ENCODE results near the gene SLC32A1. TPM values are rescaled to one million over a fixed set of nuclear protein-coding genes. Genes with fewer than 3 reads are reported as not detected.

Gene SLC32A1
- total RNA-seq, 8 experiments from 2014 or later = 0.14 to 2.4 (median 0.59) TPM; not detected in 1

DNA sequence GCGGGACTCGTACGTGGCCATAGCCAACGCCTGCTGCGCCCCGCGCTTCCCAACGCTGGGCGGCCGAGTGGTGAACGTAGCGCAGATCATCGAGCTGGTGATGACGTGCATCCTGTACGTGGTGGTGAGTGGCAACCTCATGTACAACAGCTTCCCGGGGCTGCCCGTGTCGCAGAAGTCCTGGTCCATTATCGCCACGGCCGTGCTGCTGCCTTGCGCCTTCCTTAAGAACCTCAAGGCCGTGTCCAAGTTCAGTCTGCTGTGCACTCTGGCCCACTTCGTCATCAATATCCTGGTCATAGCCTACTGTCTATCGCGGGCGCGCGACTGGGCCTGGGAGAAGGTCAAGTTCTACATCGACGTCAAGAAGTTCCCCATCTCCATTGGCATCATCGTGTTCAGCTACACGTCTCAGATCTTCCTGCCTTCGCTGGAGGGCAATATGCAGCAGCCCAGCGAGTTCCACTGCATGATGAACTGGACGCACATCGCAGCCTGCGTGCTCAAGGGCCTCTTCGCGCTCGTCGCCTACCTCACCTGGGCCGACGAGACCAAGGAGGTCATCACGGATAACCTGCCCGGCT, 3.4 kb downstream of the SLC32A1 start:
- 0 to 23% (median 6%) methylated on average over 1 to 6 of the region's 46 CpGs; no CpG with 5 or more reads in 6 of the 10 experiments for whole genome bisulfite sequencing, 10 experiments

DNA sequence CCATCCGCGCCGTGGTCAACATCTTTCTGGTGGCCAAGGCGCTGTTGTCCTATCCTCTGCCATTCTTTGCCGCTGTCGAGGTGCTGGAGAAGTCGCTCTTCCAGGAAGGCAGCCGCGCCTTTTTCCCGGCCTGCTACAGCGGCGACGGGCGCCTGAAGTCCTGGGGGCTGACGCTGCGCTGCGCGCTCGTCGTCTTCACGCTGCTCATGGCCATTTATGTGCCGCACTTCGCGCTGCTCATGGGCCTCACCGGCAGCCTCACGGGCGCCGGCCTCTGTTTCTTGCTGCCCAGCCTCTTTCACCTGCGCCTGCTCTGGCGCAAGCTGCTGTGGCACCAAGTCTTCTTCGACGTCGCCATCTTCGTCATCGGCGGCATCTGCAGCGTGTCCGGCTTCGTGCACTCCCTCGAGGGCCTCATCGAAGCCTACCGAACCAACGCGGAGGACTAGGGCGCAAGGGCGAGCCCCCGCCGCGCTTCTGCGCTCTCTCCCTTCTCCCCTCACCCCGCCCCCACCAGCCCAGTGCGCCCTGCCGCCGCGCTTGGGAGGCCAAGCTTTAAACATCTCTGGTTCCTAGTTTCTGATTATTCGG, 4.0 kb downstream of the SLC32A1 start:
- Histone ChIP-seq H3K4me1 (replicated peaks in 1 of 2) (peaks cover 9 to 15% of the 10 kb centered on the region in 2 donors), H3K27ac (no peak overlapping the region), H3K4me3 (peak overlapping the region in 2 of 5 donors; percentile 16 to 18)
- ATAC-seq (replicated peaks in 6 of 8) = no peak
- WGBS, 10 experiments = 0 to 9% (median 2%) methylated on average over 4 to 19 of the region's 56 CpGs; no CpG with 5 or more reads in 5 of the 10 experiments
- in situ Hi-C loops (cut with MboI; ENCODE audit: low pct_unique_long_range_greater_than_20kb in 2 of 9, low sequenced_read_pairs in 9 of 9, unreplicated experiment in 9 of 9) = loop anchor here in 3 of 9 experiments (25.0 kb wide), 1 partner anchor 91 kb away; no protein-coding TSS in a partner anchor

More for the DNA sequence above, 3.4 kb downstream of the SLC32A1 start:
- Histone ChIP-seq H3K27ac (no peak overlapping the region), H3K4me3 (peak overlapping the region in 3 of 5 donors; percentile 13 to 29 (median 16)), H3K4me1 (replicated peaks in 1 of 2) (peaks cover 9 to 15% of the 10 kb centered on the region in 2 donors)
- in situ Hi-C loops (cut with MboI; ENCODE audit: low pct_unique_long_range_greater_than_20kb in 2 of 9, low sequenced_read_pairs in 9 of 9, unreplicated experiment in 9 of 9) = loop anchor here in 3 of 9 experiments (25.0 kb wide), 1 partner anchor 90 kb away; no protein-coding TSS in a partner anchor
- peak in 5 of 8 experiments; percentile 4 to 16 (median 10) for ATAC-seq (replicated peaks in 6 of 8)

DNA sequence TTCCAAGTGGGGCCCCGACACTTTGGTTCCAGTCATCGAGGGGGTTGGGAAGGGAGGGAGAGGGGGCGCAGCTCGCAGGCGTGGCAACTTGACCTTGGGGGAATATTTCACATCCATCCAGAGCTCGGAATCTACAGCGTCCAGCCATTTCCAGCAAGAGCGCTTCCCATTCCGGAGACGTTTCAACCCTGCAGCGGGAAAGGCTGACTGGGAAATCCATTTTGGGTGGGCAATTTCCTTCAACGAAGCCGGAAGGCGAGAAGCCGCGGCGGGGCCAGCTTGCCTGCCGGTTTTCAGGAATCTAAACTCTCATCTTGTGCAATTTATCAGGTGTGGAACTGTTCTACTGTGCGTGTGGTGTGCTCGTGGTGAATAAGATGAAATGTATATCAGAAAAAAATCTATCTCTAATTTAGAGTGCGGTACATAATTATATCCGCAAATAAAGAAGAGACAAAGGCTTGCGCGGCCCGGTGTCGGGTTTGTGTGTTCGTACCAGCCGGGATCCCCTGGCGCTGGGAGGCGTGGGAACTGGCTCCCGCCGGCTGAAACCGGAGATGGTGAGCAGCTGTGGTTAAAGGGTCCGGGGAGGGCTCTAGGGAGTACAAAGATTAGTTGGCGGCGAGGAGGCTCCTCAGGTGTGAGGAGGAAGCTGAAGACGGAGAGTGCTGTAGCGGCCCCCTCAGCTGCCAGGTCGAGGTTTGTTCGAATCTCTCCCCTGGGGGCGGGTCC, 4.8 kb downstream of the SLC32A1 start:
- 0 to 13% (median 3%) methylated on average over 3 to 17 of the region's 41 CpGs for WGBS, 10 experiments
- peak overlapping the region in 3 of 5 donors; percentile 16 to 18 (median 18) for H3K4me3 ChIP-seq
- H3K27ac ChIP-seq = no peak overlapping the region
- peaks cover 9 to 15% of the 10 kb centered on the region in 2 donors for H3K4me1 ChIP-seq (replicated peaks in 1 of 2)
- peak in 1 of 8 experiments; percentile 10 for ATAC-seq (replicated peaks in 6 of 8)
- in situ Hi-C loops (cut with MboI; ENCODE audit: low pct_unique_long_range_greater_than_20kb in 2 of 9, low sequenced_read_pairs in 9 of 9, unreplicated experiment in 9 of 9) = loop anchor here in 3 of 9 experiments (25.0 kb wide), 1 partner anchor 92 kb away; no protein-coding TSS in a partner anchor

DNA sequence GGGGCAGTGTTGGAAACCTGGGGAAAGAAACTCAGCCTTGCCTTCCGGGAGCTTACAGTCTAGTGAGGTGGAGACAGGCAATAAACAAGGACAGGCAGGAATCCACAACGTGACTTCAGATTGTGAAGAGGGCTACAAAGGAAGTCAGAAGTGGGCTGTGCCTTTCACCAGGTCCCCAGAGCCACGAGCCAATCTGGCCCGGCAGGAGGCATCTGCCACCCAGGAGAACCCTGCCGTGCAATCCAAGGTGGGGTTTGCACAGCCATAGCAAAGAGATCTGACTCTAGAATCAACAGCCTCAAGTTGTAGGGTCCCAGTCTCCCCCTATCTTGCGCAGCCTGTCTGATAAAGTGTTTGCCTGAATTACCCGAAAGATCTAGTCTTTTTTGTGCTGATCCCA, 5.5 kb downstream of the SLC32A1 start:
- Histone ChIP-seq H3K27ac (no peak overlapping the region), H3K4me1 (replicated peaks in 1 of 2) (peaks cover 9 to 12% of the 10 kb centered on the region in 2 donors), H3K4me3 (peak overlapping the region in 1 of 5 donors; percentile 18)
- no peak for ATAC-seq (replicated peaks in 6 of 8)
- 0 to 40% (median 0%) methylated on average over 1 to 5 of the region's 7 CpGs; no CpG with 5 or more reads in 3 of the 10 experiments for whole genome bisulfite sequencing, 10 experiments
- in situ Hi-C loops (cut with MboI; ENCODE audit: low pct_unique_long_range_greater_than_20kb in 2 of 9, low sequenced_read_pairs in 9 of 9, unreplicated experiment in 9 of 9) = loop anchor here in 4 of 9 experiments (10.0 to 25.0 kb wide), 2 partner anchors 85 to 92 kb away; no protein-coding TSS in a partner anchor

DNA sequence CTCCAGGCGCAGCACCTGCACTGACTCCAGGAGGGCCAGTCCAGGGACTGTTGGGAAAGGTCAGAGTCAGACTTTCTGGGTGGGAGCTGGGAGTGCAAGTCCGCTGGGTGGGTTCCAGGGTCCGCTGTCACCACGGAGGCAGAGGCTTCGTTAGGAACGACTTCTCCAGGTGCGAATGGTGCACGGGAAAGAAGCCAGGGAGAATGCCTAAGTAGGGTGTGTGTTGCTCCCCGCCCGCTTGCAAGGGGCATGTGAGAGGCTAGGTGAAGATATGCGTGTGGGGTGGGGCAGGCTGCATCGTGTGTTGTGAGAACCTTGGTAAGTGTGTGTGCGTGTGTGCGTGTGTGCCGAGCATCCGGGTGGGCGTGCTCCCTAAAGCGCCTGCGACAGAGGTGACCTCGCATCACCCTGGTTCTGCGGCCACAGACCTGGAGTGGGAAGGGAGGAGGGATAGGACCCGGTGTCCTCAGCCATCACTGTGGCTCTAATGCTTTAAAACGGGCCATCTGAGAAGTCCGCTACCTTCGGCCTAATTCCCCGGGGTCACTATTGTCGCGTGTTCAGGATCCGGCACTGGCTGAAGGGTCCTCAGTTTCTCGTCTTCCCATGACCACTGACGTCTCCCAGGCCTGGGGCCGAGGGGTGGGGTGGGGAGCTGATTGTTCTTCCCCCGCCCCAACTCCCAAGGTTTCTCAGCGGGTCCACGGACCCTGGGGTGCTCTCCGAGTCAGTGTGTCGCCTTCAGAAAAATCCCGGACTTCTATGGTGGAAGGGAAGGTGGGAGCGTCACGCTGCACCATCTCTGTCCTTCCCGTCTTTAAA, 6.1 kb downstream of the SLC32A1 start:
- peak overlapping the region in 2 of 5 donors; percentile 14 to 23 for H3K4me3 ChIP-seq
- no peak overlapping the region for H3K27ac ChIP-seq
- ATAC-seq (replicated peaks in 6 of 8) = no peak
- WGBS, 10 experiments = 0 to 16% (median 7%) methylated on average over 3 to 14 of the region's 41 CpGs; no CpG with 5 or more reads in 4 of the 10 experiments
- peaks cover 9 to 12% of the 10 kb centered on the region in 2 donors for H3K4me1 ChIP-seq (replicated peaks in 1 of 2)
- in situ Hi-C loops (cut with MboI; ENCODE audit: low pct_unique_long_range_greater_than_20kb in 2 of 9, low sequenced_read_pairs in 9 of 9, unreplicated experiment in 9 of 9) = loop anchor here in 4 of 9 experiments (10.0 to 25.0 kb wide), 2 partner anchors 86 to 93 kb away; no protein-coding TSS in a partner anchor

DNA sequence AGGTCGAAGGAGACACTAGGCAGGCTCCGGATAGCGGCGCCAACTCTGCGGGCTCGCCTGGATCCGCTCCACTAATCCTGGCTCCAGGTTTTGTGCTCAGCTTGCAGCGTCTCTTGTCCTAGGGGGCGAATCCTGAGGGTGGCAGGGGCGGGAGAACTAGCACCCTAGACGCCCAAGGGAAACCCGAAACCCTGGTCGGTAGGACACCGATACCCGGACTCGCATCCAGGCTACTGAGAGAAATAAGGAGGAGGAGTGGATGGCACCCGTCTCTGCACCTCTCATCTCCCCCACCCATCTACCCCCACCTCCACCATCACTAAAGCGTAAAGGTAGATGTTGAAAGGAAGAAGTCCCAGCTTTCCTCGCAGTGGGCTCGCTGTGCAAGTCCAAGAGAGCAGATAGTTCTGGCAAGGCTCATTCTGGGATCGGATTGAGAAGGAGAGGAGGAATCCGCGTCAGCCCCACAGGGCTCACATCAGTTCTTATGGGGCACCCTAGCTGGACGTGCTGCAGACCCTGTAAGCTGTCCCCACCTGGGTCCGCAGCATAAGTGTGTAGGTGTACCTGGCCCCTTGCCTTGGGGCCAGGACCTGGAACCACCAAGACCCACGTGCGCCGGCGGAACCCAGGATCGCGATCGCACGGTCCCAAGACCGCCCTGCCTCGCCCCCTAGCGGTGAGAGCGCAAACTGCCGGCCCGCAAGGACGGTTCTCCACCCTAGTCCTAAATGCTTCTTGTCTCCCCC, 6.9 kb downstream of the SLC32A1 start:
- 0 to 3% (median 0%) methylated on average over 3 to 18 of the region's 40 CpGs; no CpG with 5 or more reads in 4 of the 10 experiments for WGBS, 10 experiments
- in situ Hi-C loops (cut with MboI; ENCODE audit: low pct_unique_long_range_greater_than_20kb in 2 of 9, low sequenced_read_pairs in 9 of 9, unreplicated experiment in 9 of 9) = loop anchor here in 4 of 9 experiments (10.0 to 25.0 kb wide), 2 partner anchors 86 to 94 kb away; no protein-coding TSS in a partner anchor
- Histone ChIP-seq H3K4me1 (replicated peaks in 1 of 2) (peaks cover 9 to 12% of the 10 kb centered on the region in 2 donors), H3K4me3 (peak overlapping the region; percentile 6 to 23 (median 15)), H3K27ac (no peak overlapping the region)
- peak; percentile 63 to 93 (median 79) for ATAC-seq (replicated peaks in 6 of 8)

DNA sequence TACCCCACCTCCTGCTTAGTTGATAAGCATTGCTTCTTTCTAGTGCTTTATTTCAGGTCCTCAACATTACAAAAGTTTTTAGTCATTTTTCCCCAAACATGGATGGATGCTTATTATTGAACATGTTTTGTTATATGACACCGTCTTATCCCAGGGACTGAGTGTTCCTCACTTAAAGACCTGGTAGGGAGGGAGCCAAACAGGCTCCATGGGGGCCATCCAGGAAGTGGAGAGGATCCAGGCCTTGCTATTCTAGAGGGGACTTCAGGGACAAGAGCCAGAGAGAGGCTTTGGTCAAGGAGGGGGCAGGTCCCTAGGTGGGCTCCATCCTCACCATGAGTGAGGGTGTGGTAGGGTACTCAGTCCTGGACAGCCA, 7.4 kb downstream of the SLC32A1 start:
- in situ Hi-C loops (cut with MboI; ENCODE audit: low pct_unique_long_range_greater_than_20kb in 2 of 9, low sequenced_read_pairs in 9 of 9, unreplicated experiment in 9 of 9) = loop anchor here in 4 of 9 experiments (10.0 to 25.0 kb wide), 2 partner anchors 87 to 94 kb away; no protein-coding TSS in a partner anchor
- WGBS, 10 experiments = 43 to 80% methylated on average over 1 of the region's 1 CpG; no CpG with 5 or more reads in 8 of the 10 experiments
- Histone ChIP-seq H3K4me1 (replicated peaks in 1 of 2) (peaks cover 9 to 12% of the 10 kb centered on the region in 2 donors), H3K4me3 (no peak overlapping the region), H3K27ac (no peak overlapping the region)
- no peak for ATAC-seq (replicated peaks in 6 of 8)

DNA sequence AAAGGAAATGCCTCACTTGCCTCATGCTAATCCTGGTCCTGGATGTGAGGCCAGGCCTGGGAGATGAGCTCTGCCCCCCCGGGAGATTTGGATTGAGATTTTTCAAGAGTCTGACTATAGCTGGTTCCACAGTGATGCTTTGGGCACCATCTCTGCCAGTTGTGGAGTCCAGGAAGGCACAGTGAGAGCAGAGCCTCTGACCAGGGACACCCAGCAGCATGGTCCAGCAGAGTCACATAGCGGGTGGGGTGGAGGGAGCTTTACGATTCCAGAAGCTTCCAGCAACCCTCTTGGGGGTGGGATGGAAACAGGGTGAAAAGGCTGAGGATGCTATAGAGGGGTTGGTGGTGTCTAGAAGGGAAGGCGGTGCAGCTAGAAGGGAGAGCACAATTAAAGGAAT, 8.7 kb downstream of the SLC32A1 start:
- no peak overlapping the region for H3K27ac ChIP-seq
- peaks cover 9 to 12% of the 10 kb centered on the region in 2 donors for H3K4me1 ChIP-seq (replicated peaks in 1 of 2)
- H3K4me3 ChIP-seq = no peak overlapping the region
- in situ Hi-C loops (cut with MboI; ENCODE audit: low pct_unique_long_range_greater_than_20kb in 2 of 9, low sequenced_read_pairs in 9 of 9, unreplicated experiment in 9 of 9) = loop anchor here in 4 of 9 experiments (10.0 to 25.0 kb wide), 2 partner anchors 88 to 96 kb away; no protein-coding TSS in a partner anchor
- no peak for ATAC-seq (replicated peaks in 6 of 8)
- 0 to 100% (median 60%) methylated on average over 1 to 4 of the region's 4 CpGs; no CpG with 5 or more reads in 2 of the 10 experiments for WGBS, 10 experiments

DNA sequence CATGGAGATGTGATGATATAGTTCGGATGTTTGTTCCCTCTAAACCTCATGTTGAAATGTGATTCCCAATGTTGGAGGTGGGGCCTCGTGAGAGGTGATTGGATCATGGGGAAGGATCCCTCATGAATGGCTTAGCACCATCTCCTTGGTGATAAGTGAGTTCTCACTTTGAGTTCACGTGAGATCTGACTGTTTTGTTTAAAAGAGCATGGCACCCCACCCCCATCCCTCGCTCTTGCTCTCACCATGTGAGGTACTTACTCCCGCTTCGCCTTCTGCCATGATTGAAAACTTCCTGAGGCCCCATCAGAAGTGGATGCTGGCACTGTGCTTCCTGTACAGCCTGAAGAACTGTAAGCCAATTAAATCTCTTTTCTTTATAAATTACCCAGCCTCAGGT, 10.9 kb downstream of the SLC32A1 start:
- peaks cover 2 to 8% of the 10 kb centered on the region in 2 donors for H3K4me1 ChIP-seq (replicated peaks in 1 of 2)
- 11 to 100% (median 39%) methylated on average over 1 to 6 of the region's 6 CpGs; no CpG with 5 or more reads in 1 of the 10 experiments for WGBS, 10 experiments
- in situ Hi-C loops (cut with MboI; ENCODE audit: low pct_unique_long_range_greater_than_20kb in 2 of 9, low sequenced_read_pairs in 9 of 9, unreplicated experiment in 9 of 9) = loop anchor here in 4 of 9 experiments (10.0 to 25.0 kb wide), 2 partner anchors 90 to 98 kb away; no protein-coding TSS in a partner anchor
- H3K27ac ChIP-seq = no peak overlapping the region
- no peak for ATAC-seq (replicated peaks in 6 of 8)
- H3K4me3 ChIP-seq = no peak overlapping the region

DNA sequence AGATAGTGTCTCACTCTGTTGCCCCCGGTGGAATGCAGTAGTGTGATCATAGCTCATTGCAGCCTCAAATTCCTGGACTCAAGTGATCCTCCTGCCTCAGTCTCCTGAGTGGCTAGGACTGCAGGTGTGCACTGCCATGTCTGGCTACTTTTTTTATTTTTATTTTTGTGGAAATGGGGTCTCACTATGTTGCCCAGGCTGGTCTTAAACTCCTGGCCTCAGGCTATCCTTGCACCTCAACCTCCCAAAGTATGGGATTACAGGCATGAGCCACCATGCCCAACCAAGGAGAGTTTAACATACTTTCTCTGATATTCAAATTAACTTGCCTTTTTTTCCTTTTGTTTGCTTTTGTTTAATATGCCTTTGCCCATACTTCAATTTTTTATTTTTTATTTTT, 13.6 kb downstream of the SLC32A1 start:
- Histone ChIP-seq H3K27ac (no peak overlapping the region), H3K4me3 (no peak overlapping the region), H3K4me1 (replicated peaks in 1 of 2) (no peaks in the 10 kb centered on the region)
- ATAC-seq (replicated peaks in 6 of 8) = no peak
- WGBS, 10 experiments = 20 to 100% (median 80%) methylated on average over 1 of the region's 1 CpG; no CpG with 5 or more reads in 7 of the 10 experiments
- in situ Hi-C loops (cut with MboI; ENCODE audit: low pct_unique_long_range_greater_than_20kb in 2 of 9, low sequenced_read_pairs in 9 of 9, unreplicated experiment in 9 of 9) = loop anchor here in 4 of 9 experiments (10.0 to 25.0 kb wide), 2 partner anchors 93 to 101 kb away; no protein-coding TSS in a partner anchor

DNA sequence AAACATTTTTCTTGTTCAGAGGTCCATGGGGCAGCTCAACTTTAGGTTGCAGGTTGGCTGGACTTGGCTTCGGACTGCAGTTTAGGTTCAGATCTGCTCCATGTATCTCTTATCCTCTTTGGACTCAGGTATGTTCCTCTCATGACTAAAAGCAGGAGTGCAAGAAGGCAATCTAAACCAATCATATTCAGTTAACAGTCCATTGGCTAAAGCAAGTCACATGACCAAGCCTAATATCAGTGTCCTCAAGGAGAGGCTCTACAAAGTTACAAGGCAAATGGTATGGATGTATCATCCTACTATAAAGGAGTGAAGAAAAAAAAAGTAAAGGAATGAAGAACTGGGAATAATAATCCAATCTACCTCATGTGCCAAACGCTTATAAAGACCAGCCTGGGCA, 21.5 kb downstream of the SLC32A1 start:
- no peak for ATAC-seq (replicated peaks in 6 of 8)
- in situ Hi-C loops (cut with MboI; ENCODE audit: low pct_unique_long_range_greater_than_20kb in 2 of 9, low sequenced_read_pairs in 9 of 9, unreplicated experiment in 9 of 9) = loop anchor here in 6 of 9 experiments (10.0 to 25.0 kb wide), 2 partner anchors 101 to 108 kb away; no protein-coding TSS in a partner anchor
- 0 to 100% (median 89%) methylated on average over 1 to 2 of the region's 2 CpGs; no CpG with 5 or more reads in 2 of the 10 experiments for WGBS, 10 experiments
- H3K4me1 ChIP-seq (replicated peaks in 1 of 2) = peaks cover 0 to 12% of the 10 kb centered on the region in 2 donors
- no peak overlapping the region for H3K27ac ChIP-seq
- no peak overlapping the region for H3K4me3 ChIP-seq

All from motor neuron (in vitro differentiated cells).